ENCODE data around the gene POLR2L. TPM values are rescaled to one million over a fixed set of nuclear protein-coding genes. Genes with fewer than 3 reads are reported as not detected.

The POLR2L gene
- total RNA-seq, 1 experiment from 2014 or later: 211 TPM

DNA sequence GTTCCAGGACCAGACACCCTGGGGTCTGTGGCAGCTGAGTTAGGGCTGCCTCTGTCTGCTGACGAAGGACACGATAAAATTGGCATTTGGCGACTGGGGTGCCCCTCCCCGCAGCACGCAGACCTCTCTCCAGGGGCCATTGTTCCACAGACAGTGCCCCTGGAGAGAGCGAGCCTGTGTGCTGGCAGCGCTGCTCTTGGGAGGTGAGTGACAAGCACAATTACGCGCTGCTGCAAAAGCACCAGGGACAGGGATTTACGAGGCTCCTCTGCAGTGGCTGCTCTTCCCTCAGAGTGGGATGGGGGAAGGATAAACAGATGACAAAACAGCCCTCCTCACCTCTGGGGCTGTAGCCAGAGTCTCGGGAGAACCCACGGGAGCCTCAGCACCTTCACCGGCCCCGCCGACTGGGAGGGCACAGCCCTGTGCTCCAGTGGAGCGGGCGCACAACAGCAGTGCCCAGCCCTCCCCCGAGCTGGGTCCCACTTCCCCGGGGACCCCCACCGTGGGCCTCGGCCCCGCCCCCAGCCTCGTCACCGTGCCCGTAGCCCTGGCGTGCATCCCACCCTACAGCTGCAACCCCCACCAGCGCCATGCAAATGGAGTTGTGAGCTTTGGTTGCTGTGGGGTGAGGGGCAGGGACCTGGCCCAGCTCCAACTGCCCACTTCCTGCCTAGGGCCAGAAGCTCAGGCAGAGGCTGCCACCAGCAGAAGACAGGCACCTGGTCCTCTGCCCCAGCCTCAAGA is 48.6 kb upstream of the POLR2L start:
- H2AFZ ChIP-seq (ENCODE audit: low read depth, low read length, poor library complexity, severe bottlenecking): no peak overlapping the region
- no peaks in the 10 kb centered on the region for H3K9me3 ChIP-seq (ENCODE audit: control insufficient read depth in 1 of 2, insufficient read depth in 1 of 2, low read depth in 1 of 2, low read length in 2 of 2)
- no peak overlapping the region for H3K9ac ChIP-seq (ENCODE audit: low read length)
- RAD21 ChIA-PET (ENCODE audit: low non-redundant PET in 1 of 2, low total read pairs in 2 of 2, uncharacterized antibody in 2 of 2, unreplicated experiment in 2 of 2): no interaction called here
- BruUV-seq (replicated peaks): no TSS peak
- H3K4me1 ChIP-seq (ENCODE audit: control insufficient read depth in 1 of 2, insufficient read depth in 2 of 2, low read length in 2 of 2): peaks cover 5 to 7% of the 10 kb centered on the region in 2 experiments; a peak in 3 of 4 replicates
- no peak overlapping the region for H3K27ac ChIP-seq (ENCODE audit: low read depth, low read length)
- H3K27me3 ChIP-seq (ENCODE audit: insufficient read depth, low read length): no peaks in the 10 kb centered on the region
- no peaks in the 10 kb centered on the region for H3K79me2 ChIP-seq (ENCODE audit: insufficient read depth, low read length)
- H3K4me3 ChIP-seq (replicated peaks in 1 of 2; ENCODE audit: low read depth in 1 of 2, low read length in 2 of 2): no peak overlapping the region
- POLR2A ChIA-PET: no interaction called here
- DNase-seq (ENCODE audit: low read depth, low spot score): no peak
- H4K20me1 ChIP-seq (ENCODE audit: insufficient read depth): no peaks in the 10 kb centered on the region
- CTCF ChIA-PET: no interaction called here
- TF ChIP-seq JUND (IDR thresholded peaks at IDR 0.05): no peak
- H3K4me2 ChIP-seq (ENCODE audit: low read length): no peak overlapping the region
- H3K36me3 ChIP-seq (ENCODE audit: control insufficient read depth in 1 of 2, insufficient read depth in 2 of 2, low read length in 2 of 2): no peaks in the 10 kb centered on the region; a peak in 2 of 4 replicates
- ATAC-seq: no peak
- intact Hi-C loops (cut with micrococcal nuclease): no loop called here
- H3K9me2 ChIP-seq (ENCODE audit: insufficient read depth): no peaks in the 10 kb centered on the region

DNA sequence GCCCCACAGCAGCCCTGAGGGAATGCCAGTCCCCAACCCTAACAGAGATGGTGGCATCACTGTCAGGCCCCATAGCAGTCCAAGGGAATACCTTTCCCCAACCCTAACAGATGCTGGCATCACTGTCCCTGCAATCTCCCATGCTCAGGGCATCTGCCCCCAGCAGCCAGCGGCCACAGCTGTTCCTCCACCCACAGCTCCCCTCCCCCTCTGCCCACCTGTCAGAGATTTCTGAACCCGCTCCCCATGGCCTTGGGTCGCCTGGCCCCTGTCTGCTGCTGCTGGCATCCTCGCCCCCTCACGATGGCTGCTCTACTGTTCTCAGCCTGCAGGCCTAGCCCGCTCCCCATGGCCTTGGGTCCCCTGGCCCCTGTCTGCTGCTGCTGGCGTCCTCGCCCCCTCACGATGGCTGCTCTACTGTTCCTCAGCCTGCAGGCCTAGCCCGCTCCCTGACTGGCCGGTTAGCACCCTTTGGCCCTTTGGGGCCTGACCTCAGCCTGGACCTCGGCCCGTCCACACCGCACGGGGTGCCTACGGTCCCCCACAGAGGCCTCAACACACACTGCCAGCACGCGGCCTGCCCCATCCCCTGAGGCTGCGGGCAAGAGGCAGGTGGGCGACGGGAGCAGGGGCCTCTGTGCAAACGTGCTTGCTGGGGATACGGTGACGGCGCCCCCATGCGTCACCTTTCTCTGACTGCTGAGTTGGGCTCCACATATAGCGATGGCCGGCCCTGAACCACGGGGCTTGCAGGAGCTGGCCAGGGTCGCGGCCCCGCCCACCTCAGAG is 47.6 kb upstream of the POLR2L start:
- Histone ChIP-seq H2AFZ (ENCODE audit: low read depth, low read length, poor library complexity, severe bottlenecking) (no peak overlapping the region), H3K27me3 (ENCODE audit: insufficient read depth, low read length) (no peaks in the 10 kb centered on the region), H3K36me3 (ENCODE audit: control insufficient read depth in 1 of 2, insufficient read depth in 2 of 2, low read length in 2 of 2) (no peaks in the 10 kb centered on the region; a peak in 2 of 4 replicates), H3K4me1 (ENCODE audit: control insufficient read depth in 1 of 2, insufficient read depth in 2 of 2, low read length in 2 of 2) (peaks cover 5 to 7% of the 10 kb centered on the region in 2 experiments; a peak in 3 of 4 replicates), H3K9me3 (ENCODE audit: control insufficient read depth in 1 of 2, insufficient read depth in 1 of 2, low read depth in 1 of 2, low read length in 2 of 2) (no peaks in the 10 kb centered on the region), H3K9ac (ENCODE audit: low read length) (no peak overlapping the region), H3K79me2 (ENCODE audit: insufficient read depth, low read length) (no peaks in the 10 kb centered on the region), H4K20me1 (ENCODE audit: insufficient read depth) (no peaks in the 10 kb centered on the region), H3K4me2 (ENCODE audit: low read length) (no peak overlapping the region), H3K4me3 (replicated peaks in 1 of 2; ENCODE audit: low read depth in 1 of 2, low read length in 2 of 2) (no peak overlapping the region), H3K9me2 (ENCODE audit: insufficient read depth) (no peaks in the 10 kb centered on the region), H3K27ac (ENCODE audit: low read depth, low read length) (no peak overlapping the region)
- POLR2A ChIA-PET: no interaction called here
- DNase-seq (ENCODE audit: low read depth, low spot score) (no peak), ATAC-seq (no peak)
- RAD21 ChIA-PET (ENCODE audit: low non-redundant PET in 1 of 2, low total read pairs in 2 of 2, uncharacterized antibody in 2 of 2, unreplicated experiment in 2 of 2): no interaction called here
- no TSS peak for BruUV-seq (replicated peaks)
- CTCF ChIA-PET: no interaction called here
- intact Hi-C loops (cut with micrococcal nuclease): no loop called here
- TF ChIP-seq ZNF274 (IDR thresholded peaks at IDR 0.05; ENCODE audit: low read depth, low read length) (no peak), SRF (IDR thresholded peaks at IDR 0.05; ENCODE audit: low read depth) (no peak), CEBPB (IDR thresholded peaks at IDR 0.05; ENCODE audit: low read depth) (no peak), CBX3 (IDR thresholded peaks at IDR 0.05; ENCODE audit: low read depth) (no peak), ELF1 (IDR thresholded peaks at IDR 0.05; ENCODE audit: borderline replicate concordance, low read depth) (no peak)
- TF ChIP-seq, protein P1, sequence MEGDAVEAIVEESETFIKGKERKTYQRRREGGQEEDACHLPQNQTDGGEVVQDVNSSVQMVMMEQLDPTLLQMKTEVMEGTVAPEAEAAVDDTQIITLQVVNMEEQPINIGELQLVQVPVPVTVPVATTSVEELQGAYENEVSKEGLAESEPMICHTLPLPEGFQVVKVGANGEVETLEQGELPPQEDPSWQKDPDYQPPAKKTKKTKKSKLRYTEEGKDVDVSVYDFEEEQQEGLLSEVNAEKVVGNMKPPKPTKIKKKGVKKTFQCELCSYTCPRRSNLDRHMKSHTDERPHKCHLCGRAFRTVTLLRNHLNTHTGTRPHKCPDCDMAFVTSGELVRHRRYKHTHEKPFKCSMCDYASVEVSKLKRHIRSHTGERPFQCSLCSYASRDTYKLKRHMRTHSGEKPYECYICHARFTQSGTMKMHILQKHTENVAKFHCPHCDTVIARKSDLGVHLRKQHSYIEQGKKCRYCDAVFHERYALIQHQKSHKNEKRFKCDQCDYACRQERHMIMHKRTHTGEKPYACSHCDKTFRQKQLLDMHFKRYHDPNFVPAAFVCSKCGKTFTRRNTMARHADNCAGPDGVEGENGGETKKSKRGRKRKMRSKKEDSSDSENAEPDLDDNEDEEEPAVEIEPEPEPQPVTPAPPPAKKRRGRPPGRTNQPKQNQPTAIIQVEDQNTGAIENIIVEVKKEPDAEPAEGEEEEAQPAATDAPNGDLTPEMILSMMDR (IDR thresholded peaks at IDR 0.05 in 2 of 3, conservative IDR thresholded peaks at IDR 0.05 in 1 of 3; ENCODE audit: borderline replicate concordance in 1 of 3, insufficient read depth in 1 of 3, low read depth in 2 of 3, low read length in 2 of 3): no peak
